Cardiac fibroblast (primary cell): ENCODE results near the gene ADD1.
A peak's percentile ranks its signal among the peaks of the same experiment; 100 is the strongest.

Source experiments
- DNase-seq, 2 donors: peaks; one replicate each; pipeline versions ENCODE4 v3.0.0 to v3.0.0-alpha.2; 2010; ENCODE audit warnings: low read depth in 2 of 2
- H3K4me3 ChIP-seq, 2 donors: replicated peaks in 1 of 2; 1 replicate in 1 of 2; 2 replicates in 1 of 2; pipeline ENCODE4 v1.5.1; 2011; ENCODE audit warnings: low read depth in 2 of 2, low read length in 2 of 2, mild to moderate bottlenecking in 2 of 2, moderate library complexity in 1 of 2
- CTCF ChIP-seq: IDR thresholded peaks from one replicate; pipeline ENCODE4 v1.5.1; 2011; ENCODE audit warnings: low read depth, mild to moderate bottlenecking, low read length, inconsistent platforms

The ADD1 gene

GRCh38 chr4:2879026-2879425 lies 35.4 kb downstream of the ADD1 start:
- H3K4me3 ChIP-seq = no peak overlapping the region
- no peak for DNase-seq
- no peak for TF ChIP-seq CTCF

GRCh38 chr4:2881431-2881830 lies 37.8 kb downstream of the ADD1 start:
- TF ChIP-seq CTCF = no peak

GRCh38 chr4:2882341-2882740 lies 38.7 kb downstream of the ADD1 start:
- no peak for DNase-seq
- H3K4me3 ChIP-seq = no peak overlapping the region
- no peak for TF ChIP-seq CTCF

More at GRCh38 chr4:2881431-2881830, 37.8 kb downstream of the ADD1 start:
- DNase-seq = no peak
- H3K4me3 ChIP-seq = no peak overlapping the region

GRCh38 chr4:2886161-2886560 lies 42.5 kb downstream of the ADD1 start:
- no peak for TF ChIP-seq CTCF
- no peak overlapping the region for H3K4me3 ChIP-seq
- no peak for DNase-seq

GRCh38 chr4:2886622-2887021 lies 43.0 kb downstream of the ADD1 start:
- TF ChIP-seq CTCF = no peak
- DNase-seq = no peak
- no peak overlapping the region for H3K4me3 ChIP-seq

GRCh38 chr4:2887343-2887742 lies 43.7 kb downstream of the ADD1 start:
- no peak overlapping the region for H3K4me3 ChIP-seq
- no peak for DNase-seq
- TF ChIP-seq CTCF = no peak

- no peak overlapping the region for H3K4me3 ChIP-seq
- DNase-seq = peak in 1 of 2 donors; percentile 25
- no peak for TF ChIP-seq CTCF
Observed at GRCh38 chr4:2888886-2889285, 45.2 kb downstream of the ADD1 start.
